Fibroblast of pulmonary artery (primary cell): ENCODE results near the gene SIL1.

Experiments
- DNase-seq: peaks from one replicate; pipeline ENCODE4 v3.0.0-alpha.2; 2010; ENCODE audit warnings: low read depth
- H3K4me3 ChIP-seq: replicated peaks from 2 replicates; pipeline ENCODE4 v1.5.1; 2011; ENCODE audit warnings: low read depth, mild to moderate bottlenecking, control low read depth, low read length, moderate library complexity
- CTCF ChIP-seq: IDR thresholded peaks from 2 replicates; pipeline ENCODE4 v1.5.1; 2011; ENCODE audit warnings: mild to moderate bottlenecking, control low read depth, low read length, inconsistent platforms; ENCODE audit errors: missing control alignments

The SIL1 gene

GRCh38 chr5:138944527-138945322 is 253.4 kb downstream of the SIL1 start:
- no peak overlapping the region for H3K4me3 ChIP-seq
- no peak for TF ChIP-seq CTCF
- no peak for DNase-seq

GRCh38 chr5:138943599-138944173 is 254.5 kb downstream of the SIL1 start:
- DNase-seq = no peak
- TF ChIP-seq CTCF = no peak
- no peak overlapping the region for H3K4me3 ChIP-seq

- no peak for DNase-seq
- H3K4me3 ChIP-seq = no peak overlapping the region
- no peak for TF ChIP-seq CTCF
These were observed 255.3 kb downstream of the SIL1 start for GRCh38 chr5:138942861-138943260.

- no peak for DNase-seq
- no peak for TF ChIP-seq CTCF
These were observed 256.1 kb downstream of the SIL1 start for GRCh38 chr5:138942066-138942465.

GRCh38 chr5:138938526-138938925 is 259.6 kb downstream of the SIL1 start:
- no peak for TF ChIP-seq CTCF

More at GRCh38 chr5:138942066-138942465, 256.1 kb downstream of the SIL1 start:
- H3K4me3 ChIP-seq = no peak overlapping the region

GRCh38 chr5:138937392-138938387 is 260.5 kb downstream of the SIL1 start:
- TF ChIP-seq CTCF = no peak
- DNase-seq = no peak
- no peak overlapping the region for H3K4me3 ChIP-seq

More at GRCh38 chr5:138938526-138938925, 259.6 kb downstream of the SIL1 start:
- no peak overlapping the region for H3K4me3 ChIP-seq
- no peak for DNase-seq
